ENCODE data around the gene VEGFA. TPM values are rescaled to one million over a fixed set of nuclear protein-coding genes. Genes with fewer than 3 reads are reported as not detected.

Gene VEGFA
- total RNA-seq, 1 donor, result 37.2 TPM

DNA sequence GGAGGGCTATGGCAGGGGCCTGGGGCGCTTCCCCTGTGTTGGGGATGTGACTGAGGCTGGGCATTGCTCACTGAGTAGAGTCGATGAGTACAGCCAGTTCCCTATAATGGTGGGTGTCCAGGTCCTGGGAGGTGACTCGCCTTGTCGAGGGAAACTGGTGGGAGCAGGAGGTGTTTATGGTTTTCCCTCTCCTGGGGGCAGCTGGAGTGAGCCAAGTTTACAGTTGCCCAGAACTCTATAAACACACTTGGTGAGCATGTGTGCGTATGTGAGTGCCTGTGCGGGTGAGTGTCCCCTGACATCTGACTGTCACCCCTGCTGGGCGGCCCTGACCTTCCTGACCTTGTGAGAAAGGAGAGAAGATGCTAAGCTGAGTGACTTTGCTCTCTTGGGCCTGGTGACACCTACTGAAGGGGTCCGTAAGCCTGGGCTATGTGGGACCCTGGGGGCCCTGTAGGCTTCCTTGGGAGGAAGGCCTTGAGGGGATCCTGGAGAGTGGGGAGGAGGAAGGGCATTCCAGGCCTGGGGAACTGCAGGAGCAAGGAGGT is 65.9 kb downstream of the VEGFA start:
- DNase-seq (ENCODE audit: low read depth in 2 of 3, low spot score in 2 of 3), result no peak

Small RNA genes lying within 50 kb of the gene (small RNA-seq; reads per million reads assigned to genes)
- gene AL136131.3, result not detected

Other genes starting within 250 kb of the VEGFA start
- 24.2 TPM for gene XPO5, start 194.2 kb upstream of the VEGFA start, total RNA-seq
- 8.3 TPM for gene POLH, start 194.0 kb upstream of the VEGFA start, total RNA-seq
- gene GTPBP2, start 140.9 kb upstream of the VEGFA start, total RNA-seq, result 64.1 TPM
- gene MAD2L1BP, start 134.4 kb upstream of the VEGFA start, total RNA-seq, result 33.1 TPM
- 0.27 TPM for gene RSPH9, start 125.2 kb upstream of the VEGFA start, total RNA-seq
- gene MRPS18A, start 82.4 kb upstream of the VEGFA start, total RNA-seq, result 60.9 TPM